MM.1S (cell line): ENCODE data around the gene TEX19.

Experiments used
- DNase-seq: peaks from one replicate; pipeline ENCODE4 v3.0.0-alpha.2; 2015
- H2AFZ ChIP-seq: fragments of 300-600 bp; sonication (generic); 2 replicates; pipeline ENCODE4 v1.6.0; 2016; ENCODE audit warnings: antibody characterized with exemption, low read length
- H3F3A ChIP-seq: fragments of 300-600 bp; sonication (generic); 2 replicates; pipeline ENCODE4 v1.6.1; 2016; ENCODE audit warnings: mild to moderate bottlenecking, antibody characterized with exemption, low read length, moderate library complexity, mixed read lengths; ENCODE audit not compliant: insufficient read depth
- H3K27ac ChIP-seq: fragments of 300-600 bp; sonication (generic); 2 replicates; pipeline ENCODE4 v1.5.1; 2016; ENCODE audit warnings: mild to moderate bottlenecking, low read length
- H3K27me3 ChIP-seq: fragments of 300-600 bp; sonication (generic); replicated peaks from 2 replicates; pipeline ENCODE4 v1.6.0; 2016; ENCODE audit warnings: low read length; ENCODE audit not compliant: insufficient read depth
- H3K36me3 ChIP-seq: fragments of 300-600 bp; sonication (generic); replicated peaks from 2 replicates; pipeline ENCODE4 v1.6.1; 2016; ENCODE audit warnings: mild to moderate bottlenecking, low read length, mixed read lengths; ENCODE audit not compliant: insufficient read depth
- H3K4me1 ChIP-seq: fragments of 300-600 bp; sonication (generic); 2 replicates; pipeline ENCODE4 v1.6.1; 2016; ENCODE audit warnings: low read length, mixed read lengths
- H3K4me2 ChIP-seq: fragments of 300-600 bp; sonication (generic); 2 replicates; pipeline ENCODE4 v1.6.0; 2016; ENCODE audit warnings: low read depth, low read length
- H3K4me3 ChIP-seq: fragments of 300-600 bp; sonication (generic); 2 replicates; pipeline ENCODE4 v1.5.1; 2016; ENCODE audit warnings: low read length, mixed read lengths
- H3K79me2 ChIP-seq: fragments of 300-600 bp; sonication (generic); 2 replicates; pipeline ENCODE4 v1.6.1; 2016; ENCODE audit warnings: mixed run types, low read length, mixed read lengths
- H3K9ac ChIP-seq: fragments of 300-600 bp; sonication (generic); 2 replicates; pipeline ENCODE4 v1.6.1; 2016; ENCODE audit warnings: low read length, mixed read lengths
- H3K9me2 ChIP-seq: fragments of 300-600 bp; sonication (generic); replicated peaks from 2 replicates; pipeline ENCODE4 v1.6.1; 2016; ENCODE audit warnings: mild to moderate bottlenecking, low read length, mixed read lengths; ENCODE audit not compliant: insufficient read depth
- H3K9me3 ChIP-seq: fragments of 300-600 bp; sonication (generic); replicated peaks from 2 replicates; pipeline ENCODE4 v1.6.1; 2016; ENCODE audit warnings: mild to moderate bottlenecking, low read length, mixed read lengths; ENCODE audit not compliant: insufficient read depth
- H4K20me1 ChIP-seq: fragments of 300-600 bp; sonication (generic); 2 replicates; pipeline ENCODE4 v1.6.1; 2016; ENCODE audit warnings: mild to moderate bottlenecking, low read length, moderate library complexity, mixed read lengths; ENCODE audit not compliant: insufficient read depth
- EZH2 ChIP-seq: fragments of 300-600 bp; sonication (generic); optimal IDR thresholded peaks from 2 replicates; pipeline ENCODE3; 2017; ENCODE audit warnings: low read depth, mild to moderate bottlenecking, antibody characterized with exemption, low read length, mixed read lengths
- EZH2phosphoT487 ChIP-seq: fragments of 300-600 bp; sonication (generic); IDR thresholded peaks from 2 replicates; pipeline ENCODE4 v1.6.1; 2018; ENCODE audit warnings: antibody characterized with exemption, low read length
- TF ChIP-seq, protein P1 (sequence below): fragments of 300-600 bp; sonication (generic); IDR thresholded peaks from 2 replicates; pipeline ENCODE4 v1.5.1; 2016; ENCODE audit warnings: antibody characterized with exemption, low read length, mixed read lengths

Gene TEX19

DNA sequence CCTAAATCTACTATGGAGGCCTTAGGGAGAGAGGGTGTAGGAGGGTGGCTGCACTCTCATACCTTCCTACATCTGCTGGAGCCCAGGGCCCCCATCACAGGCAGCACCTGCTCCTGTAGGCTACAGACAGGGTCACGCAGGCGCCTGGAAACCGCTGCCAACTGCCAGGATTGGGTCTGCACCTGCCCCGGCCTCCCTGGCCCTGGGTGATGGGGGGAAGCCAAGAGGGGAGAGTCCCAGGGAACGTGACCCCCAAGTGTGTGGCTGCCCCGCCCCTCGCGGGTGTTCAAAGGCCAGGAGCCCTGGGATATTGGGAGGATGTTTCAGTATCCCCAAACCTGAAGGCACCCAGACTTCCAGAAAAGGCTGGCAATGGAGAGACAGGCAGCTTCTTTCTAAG is 5.6 kb upstream of the TEX19 start:
- no peaks in the 10 kb centered on the region for H4K20me1 ChIP-seq
- no peak overlapping the region for H2AFZ ChIP-seq
- no peak overlapping the region for H3K4me2 ChIP-seq
- no peaks in the 10 kb centered on the region for H3K27me3 ChIP-seq
- H3K9ac ChIP-seq = no peak overlapping the region
- H3K27ac ChIP-seq = no peak overlapping the region
- no peaks in the 10 kb centered on the region for H3K36me3 ChIP-seq
- DNase-seq = no peak
- TF ChIP-seq EZH2phosphoT487 (no peak), EZH2 (no peak)
- TF ChIP-seq, protein P1, sequence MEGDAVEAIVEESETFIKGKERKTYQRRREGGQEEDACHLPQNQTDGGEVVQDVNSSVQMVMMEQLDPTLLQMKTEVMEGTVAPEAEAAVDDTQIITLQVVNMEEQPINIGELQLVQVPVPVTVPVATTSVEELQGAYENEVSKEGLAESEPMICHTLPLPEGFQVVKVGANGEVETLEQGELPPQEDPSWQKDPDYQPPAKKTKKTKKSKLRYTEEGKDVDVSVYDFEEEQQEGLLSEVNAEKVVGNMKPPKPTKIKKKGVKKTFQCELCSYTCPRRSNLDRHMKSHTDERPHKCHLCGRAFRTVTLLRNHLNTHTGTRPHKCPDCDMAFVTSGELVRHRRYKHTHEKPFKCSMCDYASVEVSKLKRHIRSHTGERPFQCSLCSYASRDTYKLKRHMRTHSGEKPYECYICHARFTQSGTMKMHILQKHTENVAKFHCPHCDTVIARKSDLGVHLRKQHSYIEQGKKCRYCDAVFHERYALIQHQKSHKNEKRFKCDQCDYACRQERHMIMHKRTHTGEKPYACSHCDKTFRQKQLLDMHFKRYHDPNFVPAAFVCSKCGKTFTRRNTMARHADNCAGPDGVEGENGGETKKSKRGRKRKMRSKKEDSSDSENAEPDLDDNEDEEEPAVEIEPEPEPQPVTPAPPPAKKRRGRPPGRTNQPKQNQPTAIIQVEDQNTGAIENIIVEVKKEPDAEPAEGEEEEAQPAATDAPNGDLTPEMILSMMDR = no peak
- H3K79me2 ChIP-seq = no peaks in the 10 kb centered on the region
- H3K4me3 ChIP-seq = no peak overlapping the region
- no peaks in the 10 kb centered on the region for H3K9me2 ChIP-seq
- peaks cover 33% of the 10 kb centered on the region for H3F3A ChIP-seq
- no peaks in the 10 kb centered on the region for H3K9me3 ChIP-seq
- peaks cover 55% of the 10 kb centered on the region for H3K4me1 ChIP-seq

DNA sequence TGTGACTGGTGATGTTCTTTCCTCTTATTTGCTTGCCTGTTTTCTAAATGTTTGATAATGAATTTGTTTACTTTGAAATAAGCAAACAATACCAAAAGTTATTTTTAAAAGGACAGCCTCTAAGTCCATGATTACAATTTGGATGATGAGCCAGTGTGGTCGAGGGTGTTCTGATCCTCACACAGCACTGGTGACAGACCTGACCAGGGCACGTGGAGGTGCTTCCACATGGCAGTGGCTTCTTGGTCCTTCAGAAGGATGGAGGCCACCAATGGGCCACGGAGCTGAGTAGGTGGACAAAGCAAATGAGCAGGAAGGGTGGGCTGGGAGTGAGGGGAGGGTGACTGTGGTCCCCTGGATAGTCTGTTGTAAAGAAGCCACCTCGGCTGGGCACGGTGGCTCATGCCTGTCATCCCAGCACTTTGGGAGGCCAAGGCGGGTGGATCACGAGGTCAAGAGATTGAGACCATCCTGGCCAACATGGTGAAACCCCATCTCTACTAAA is 4.2 kb upstream of the TEX19 start:
- H3K4me1 ChIP-seq = peaks cover 59% of the 10 kb centered on the region

DNA sequence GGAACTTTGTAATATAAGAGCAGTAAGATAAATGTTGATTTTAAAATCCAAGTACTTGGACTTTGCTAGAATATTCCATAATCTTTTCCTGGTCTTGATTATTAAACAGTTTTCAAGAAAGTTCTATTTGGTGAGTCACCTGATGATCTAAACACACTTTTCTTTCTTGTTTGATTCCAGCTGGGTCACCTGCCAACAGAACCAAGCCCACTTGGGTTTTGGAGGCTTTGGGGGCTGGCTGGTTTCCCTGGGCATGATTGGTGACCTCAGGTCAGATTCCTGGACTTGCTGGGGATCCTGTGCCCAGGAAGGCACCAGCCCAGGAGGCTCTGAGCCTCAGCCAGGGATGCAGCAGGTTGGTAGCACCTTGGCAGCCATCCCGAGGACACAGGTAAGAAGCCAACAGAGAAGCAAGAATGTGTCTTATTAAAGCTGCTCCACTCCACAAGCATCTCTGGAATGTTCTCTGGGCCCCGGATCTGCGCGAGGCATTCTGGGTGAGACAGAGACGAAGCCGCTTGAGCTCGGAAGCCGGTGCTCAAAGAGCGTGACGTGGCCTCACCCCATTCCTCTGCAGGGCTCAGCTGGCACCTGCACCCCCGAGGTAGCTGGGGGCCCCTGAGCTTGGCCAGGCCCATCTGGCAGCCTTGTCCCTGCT is 3.1 kb upstream of the TEX19 start:
- H4K20me1 ChIP-seq = no peaks in the 10 kb centered on the region
- H3K4me1 ChIP-seq = peaks cover 50% of the 10 kb centered on the region
- no peak overlapping the region for H3K4me2 ChIP-seq
- TF ChIP-seq EZH2phosphoT487 = no peak
- TF ChIP-seq, protein P1 = no peak
- TF ChIP-seq EZH2 = no peak
- no peak overlapping the region for H3K4me3 ChIP-seq
- H3K9me2 ChIP-seq = no peaks in the 10 kb centered on the region
- peaks cover 18% of the 10 kb centered on the region for H3F3A ChIP-seq
- no peak overlapping the region for H3K9ac ChIP-seq
- H2AFZ ChIP-seq = no peak overlapping the region
- no peak overlapping the region for H3K27ac ChIP-seq
- H3K36me3 ChIP-seq = no peaks in the 10 kb centered on the region
- H3K9me3 ChIP-seq = no peaks in the 10 kb centered on the region
- no peaks in the 10 kb centered on the region for H3K79me2 ChIP-seq
- H3K27me3 ChIP-seq = no peaks in the 10 kb centered on the region
- no peak for DNase-seq

More for the DNA sequence above, 4.2 kb upstream of the TEX19 start:
- Histone ChIP-seq H4K20me1 (no peaks in the 10 kb centered on the region), H3K9me3 (no peaks in the 10 kb centered on the region), H2AFZ (no peak overlapping the region), H3K9ac (no peak overlapping the region), H3K4me3 (no peak overlapping the region), H3K9me2 (no peaks in the 10 kb centered on the region), H3K27me3 (no peaks in the 10 kb centered on the region), H3F3A (peaks cover 28% of the 10 kb centered on the region), H3K36me3 (no peaks in the 10 kb centered on the region), H3K4me2 (no peak overlapping the region), H3K27ac (no peak overlapping the region), H3K79me2 (no peaks in the 10 kb centered on the region)
- TF ChIP-seq EZH2 = no peak
- no peak for TF ChIP-seq EZH2phosphoT487
- TF ChIP-seq, protein P1 = no peak
- DNase-seq = no peak
